GM12892 (cell line): Measurements from ENCODE around the gene TSEN54.

Experiments
- POLR2A ChIP-seq: IDR thresholded peaks from 2 replicates; pipeline ENCODE4 v1.6.1; 2011; ENCODE audit warnings: low read depth, low read length, control low read depth
- POLR2AphosphoS5 ChIP-seq: IDR thresholded peaks from 2 replicates; pipeline ENCODE4 v1.6.1; 2011; ENCODE audit warnings: low read depth, low read length, control low read depth

- TF ChIP-seq POLR2A (no peak), POLR2AphosphoS5 (no peak)
These were observed 2.7 kb upstream of the TSEN54 start for GRCh38 chr17:75513641-75514000.
